Measurements from ENCODE around the gene SEPHS1. TPM values are rescaled to one million over a fixed set of nuclear protein-coding genes. Genes with fewer than 3 reads are reported as not detected.

Gene SEPHS1
- total and polyA plus RNA-seq, 2 of the 8 experiments (the other 6 are each of a cell fraction or from before 2014, with no cell fraction given): 270 to 683 TPM

DNA sequence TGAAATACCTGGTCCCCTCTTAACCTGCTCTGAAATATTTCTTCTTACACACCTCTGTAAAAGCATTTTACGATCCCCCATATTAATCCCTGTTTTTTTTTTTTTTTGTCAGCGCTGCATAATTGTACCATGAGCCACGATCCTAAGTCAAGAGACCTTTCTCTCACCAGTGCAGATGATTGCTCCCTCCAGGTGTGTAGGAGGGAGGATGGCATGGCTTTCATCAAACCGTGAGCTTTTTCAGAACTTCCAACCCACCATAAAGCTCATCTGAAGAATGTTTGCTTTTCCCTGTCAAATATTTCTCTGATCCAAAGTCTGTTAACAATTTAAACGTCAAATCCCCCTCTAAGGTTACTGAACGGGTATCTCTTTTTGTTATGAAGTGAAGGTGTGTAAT is 28.2 kb upstream of the SEPHS1 start (continued):
- TF ChIP-seq GABPA (IDR thresholded peaks at IDR 0.05; ENCODE audit: borderline replicate concordance, insufficient read depth, low read length) (no peak), SAP30 (IDR thresholded peaks at IDR 0.05; ENCODE audit: insufficient read depth, insufficient replicate concordance, low read length) (no peak)

Data from H1 (cell line).